GM23338 (cell line): ENCODE results near the gene MYH6. TPM values are rescaled to one million over a fixed set of nuclear protein-coding genes. Genes with fewer than 3 reads are reported as not detected.

Experiments
- ATAC-seq: fragments of 200-7000 bp; cut with Tn5 transposase; 3 replicates; pipeline ENCODE4 v1.9.1; 2020
- DNase-seq: peaks from one replicate; pipeline ENCODE4 v3.0.0-alpha.2; 2015; ENCODE audit warnings: low spot score
- H2AFZ ChIP-seq: fragments of 200-600 bp; sonication (generic); 2 replicates; pipeline ENCODE4 v1.8.0; 2016; ENCODE audit warnings: antibody characterized with exemption, mild to moderate bottlenecking, moderate library complexity
- H3F3A ChIP-seq: fragments of 200-600 bp; sonication (generic); replicated peaks from 2 replicates; pipeline ENCODE4 v1.8.0; 2017; ENCODE audit warnings: antibody characterized with exemption, mixed run types, low read depth
- H3K27ac ChIP-seq: fragments of 200-600 bp; sonication (generic); 2 replicates; pipeline ENCODE4 v1.6.1; 2016; ENCODE audit warnings: low read depth
- H3K27me3 ChIP-seq: fragments of 200-600 bp; sonication (generic); 2 replicates; pipeline ENCODE4 v1.8.0; 2016; ENCODE audit warnings: mild to moderate bottlenecking, mixed run types, moderate library complexity; ENCODE audit not compliant: insufficient read depth
- H3K36me3 ChIP-seq: fragments of 200-600 bp; sonication (generic); 2 replicates; pipeline ENCODE4 v1.8.0; 2016; ENCODE audit warnings: mild to moderate bottlenecking; ENCODE audit not compliant: insufficient read depth
- H3K4me1 ChIP-seq: fragments of 200-600 bp; sonication (generic); 2 replicates; pipeline ENCODE4 v1.8.0; 2016; ENCODE audit warnings: mild to moderate bottlenecking, moderate library complexity; ENCODE audit not compliant: insufficient read depth
- H3K4me2 ChIP-seq: fragments of 200-600 bp; sonication (generic); 2 replicates; pipeline ENCODE4 v1.7.1; 2017; ENCODE audit warnings: mixed run types
- H3K4me3 ChIP-seq: fragments of 200-600 bp; sonication (generic); 2 replicates; pipeline ENCODE4 v1.6.1; 2016; ENCODE audit warnings: mixed run types
- H3K79me2 ChIP-seq: fragments of 200-600 bp; sonication (generic); replicated peaks from 2 replicates; pipeline ENCODE4 v1.8.0; 2017; ENCODE audit warnings: mild to moderate bottlenecking; ENCODE audit not compliant: insufficient read depth
- H3K9me2 ChIP-seq: fragments of 200-600 bp; sonication (generic); 2 replicates; pipeline ENCODE4 v1.8.0; 2017; ENCODE audit not compliant: insufficient read depth
- H4K20me1 ChIP-seq: fragments of 200-600 bp; sonication (generic); replicated peaks from 2 replicates; pipeline ENCODE4 v1.8.0; 2017; ENCODE audit warnings: mild to moderate bottlenecking; ENCODE audit not compliant: insufficient read depth
- H3K27ac Mint-ChIP-seq: 2 replicates; pipeline ENCODE4 v1.8.0; 2020; ENCODE audit warnings: inconsistent platforms, mild to moderate bottlenecking, moderate library complexity, mixed read lengths
- H3K27me3 Mint-ChIP-seq: 3 replicates; pipeline ENCODE4 v1.8.0; 2022; ENCODE audit warnings: low read depth, mild to moderate bottlenecking, moderate library complexity, mixed read lengths, inconsistent platforms; ENCODE audit not compliant: insufficient read depth, poor library complexity
- H3K36me3 Mint-ChIP-seq: 3 replicates; pipeline ENCODE4 v1.8.0; 2021; ENCODE audit warnings: low read depth, mild to moderate bottlenecking, inconsistent platforms, moderate library complexity, mixed read lengths
- H3K4me1 Mint-ChIP-seq: 3 replicates; pipeline ENCODE4 v1.8.0; 2020; ENCODE audit warnings: mild to moderate bottlenecking, inconsistent platforms, mixed read lengths
- H3K4me3 Mint-ChIP-seq: 3 replicates; pipeline ENCODE4 v1.8.0; 2021; ENCODE audit warnings: moderate library complexity, mild to moderate bottlenecking, inconsistent platforms, mixed read lengths
- H3K9me3 Mint-ChIP-seq: 3 replicates; pipeline ENCODE4 v1.8.0; 2020; ENCODE audit warnings: moderate library complexity, mild to moderate bottlenecking, inconsistent platforms, mixed read lengths
- CREB1 ChIP-seq: fragments of 250-450 bp; sonication (Bioruptor Pico); IDR thresholded peaks from 2 replicates; pipeline ENCODE4 v1.5.0; 2020; ENCODE audit warnings: low read depth, mild to moderate bottlenecking, moderate library complexity
- EZH2 ChIP-seq: fragments of 200-600 bp; sonication (generic); IDR thresholded peaks from one replicate; pipeline ENCODE4 v1.8.0; 2017; ENCODE audit warnings: antibody characterized with exemption, mild to moderate bottlenecking, low read depth; ENCODE audit not compliant: unreplicated experiment
- EZH2phosphoT487 ChIP-seq: fragments of 200-600 bp; sonication (generic); IDR thresholded peaks from one replicate; pipeline ENCODE4 v1.8.1; 2018; ENCODE audit warnings: antibody characterized with exemption; ENCODE audit not compliant: unreplicated experiment
- JUNB ChIP-seq: IDR thresholded peaks from one replicate; pipeline ENCODE4 v1.6.1; 2016; ENCODE audit warnings: antibody characterized with exemption; ENCODE audit not compliant: unreplicated experiment
- NANOG ChIP-seq: IDR thresholded peaks from 2 replicates; pipeline ENCODE4 v1.6.1; 2016; ENCODE audit warnings: antibody characterized with exemption, borderline replicate concordance
- POLR2AphosphoS5 ChIP-seq: IDR thresholded peaks from 2 replicates; pipeline ENCODE4 v1.6.1; 2016; ENCODE audit warnings: antibody characterized with exemption, low read depth
- ZNF114 ChIP-seq: fragments of 250-450 bp; sonication (Bioruptor Pico); IDR thresholded peaks from 2 replicates; pipeline ENCODE4 v1.5.0; 2020; ENCODE audit warnings: mild to moderate bottlenecking, moderate library complexity
- ZNF331 ChIP-seq: fragments of 250-450 bp; sonication (Bioruptor Pico); IDR thresholded peaks from 2 replicates; pipeline ENCODE4 v1.5.0; 2020; ENCODE audit warnings: low read depth, mild to moderate bottlenecking, moderate library complexity
- polyA plus RNA-seq: library from polyadenylated mRNA; unstranded; fragments of >200 nt; fragmentation: Nextera tagmentation; extraction: Ambion mirVana; gene quantifications from 2 replicates; pipeline ENCODE4 v1.2.1, GENCODE V29; 2016
- total RNA-seq: library from RNA; depleted of rRNA; stranded (reverse); fragments of >200 nt; shearing (Covaris generic); gene quantifications from 2 replicates; pipeline ENCODE4 v1.2.3, GENCODE V29; 2014
- TF ChIP-seq, protein P1 (sequence below): fragments of 250-450 bp; sonication (Bioruptor Pico); IDR thresholded peaks from 2 replicates; pipeline ENCODE4 v1.5.0; 2020; ENCODE audit warnings: mild to moderate bottlenecking, moderate library complexity
- TF ChIP-seq, protein P2 (sequence below): IDR thresholded peaks from one replicate; pipeline ENCODE4 v1.6.1; 2018; ENCODE audit warnings: antibody characterized with exemption; ENCODE audit not compliant: unreplicated experiment

Gene MYH6
- total and polyA plus RNA-seq, 2 experiments from 2014 or later, result 0.03 to 0.10 TPM

DNA sequence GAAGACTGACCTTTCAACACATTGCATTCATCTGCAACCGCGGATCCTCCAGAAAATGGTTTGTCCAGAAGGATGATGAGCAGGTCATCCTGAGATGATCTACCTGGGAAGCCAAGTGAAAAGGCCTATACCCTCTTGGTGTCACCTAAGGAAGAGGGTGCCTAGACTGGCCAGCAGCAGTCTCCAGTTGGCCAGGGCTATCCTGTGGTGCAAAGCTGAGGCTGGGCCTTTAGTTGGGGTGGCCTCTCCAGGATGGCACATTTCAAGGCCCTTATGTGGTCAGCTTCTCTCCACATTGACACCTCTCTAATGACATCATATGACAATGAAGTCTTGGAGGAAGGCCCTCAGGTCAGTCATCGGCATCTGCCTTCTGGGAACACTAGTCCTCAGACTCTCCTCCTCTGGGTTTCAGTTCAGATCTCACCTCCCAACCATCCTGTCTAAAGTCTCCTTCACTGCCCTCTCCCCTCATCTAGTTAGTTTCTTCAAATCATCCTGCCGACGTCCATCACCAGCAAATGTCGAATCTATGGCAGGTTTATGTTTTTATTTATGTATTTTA lies 52.1 kb downstream of the MYH6 start:
- no peak overlapping the region for H3K27ac ChIP-seq
- Mint-ChIP-seq H3K9me3 (no peaks in the 10 kb centered on the region; the same call in 1 of the 3 replicates), H3K36me3 (peaks cover 27% of the 10 kb centered on the region), H3K27ac (no peak overlapping the region; the same call in 1 of the 2 replicates), H3K4me1 (peaks cover 16% of the 10 kb centered on the region), H3K27me3 (peaks cover 17% of the 10 kb centered on the region), H3K4me3 (no peak overlapping the region)
- no peaks in the 10 kb centered on the region for H3K36me3 ChIP-seq
- H3K4me2 ChIP-seq, result no peak overlapping the region
- TF ChIP-seq, protein P1, sequence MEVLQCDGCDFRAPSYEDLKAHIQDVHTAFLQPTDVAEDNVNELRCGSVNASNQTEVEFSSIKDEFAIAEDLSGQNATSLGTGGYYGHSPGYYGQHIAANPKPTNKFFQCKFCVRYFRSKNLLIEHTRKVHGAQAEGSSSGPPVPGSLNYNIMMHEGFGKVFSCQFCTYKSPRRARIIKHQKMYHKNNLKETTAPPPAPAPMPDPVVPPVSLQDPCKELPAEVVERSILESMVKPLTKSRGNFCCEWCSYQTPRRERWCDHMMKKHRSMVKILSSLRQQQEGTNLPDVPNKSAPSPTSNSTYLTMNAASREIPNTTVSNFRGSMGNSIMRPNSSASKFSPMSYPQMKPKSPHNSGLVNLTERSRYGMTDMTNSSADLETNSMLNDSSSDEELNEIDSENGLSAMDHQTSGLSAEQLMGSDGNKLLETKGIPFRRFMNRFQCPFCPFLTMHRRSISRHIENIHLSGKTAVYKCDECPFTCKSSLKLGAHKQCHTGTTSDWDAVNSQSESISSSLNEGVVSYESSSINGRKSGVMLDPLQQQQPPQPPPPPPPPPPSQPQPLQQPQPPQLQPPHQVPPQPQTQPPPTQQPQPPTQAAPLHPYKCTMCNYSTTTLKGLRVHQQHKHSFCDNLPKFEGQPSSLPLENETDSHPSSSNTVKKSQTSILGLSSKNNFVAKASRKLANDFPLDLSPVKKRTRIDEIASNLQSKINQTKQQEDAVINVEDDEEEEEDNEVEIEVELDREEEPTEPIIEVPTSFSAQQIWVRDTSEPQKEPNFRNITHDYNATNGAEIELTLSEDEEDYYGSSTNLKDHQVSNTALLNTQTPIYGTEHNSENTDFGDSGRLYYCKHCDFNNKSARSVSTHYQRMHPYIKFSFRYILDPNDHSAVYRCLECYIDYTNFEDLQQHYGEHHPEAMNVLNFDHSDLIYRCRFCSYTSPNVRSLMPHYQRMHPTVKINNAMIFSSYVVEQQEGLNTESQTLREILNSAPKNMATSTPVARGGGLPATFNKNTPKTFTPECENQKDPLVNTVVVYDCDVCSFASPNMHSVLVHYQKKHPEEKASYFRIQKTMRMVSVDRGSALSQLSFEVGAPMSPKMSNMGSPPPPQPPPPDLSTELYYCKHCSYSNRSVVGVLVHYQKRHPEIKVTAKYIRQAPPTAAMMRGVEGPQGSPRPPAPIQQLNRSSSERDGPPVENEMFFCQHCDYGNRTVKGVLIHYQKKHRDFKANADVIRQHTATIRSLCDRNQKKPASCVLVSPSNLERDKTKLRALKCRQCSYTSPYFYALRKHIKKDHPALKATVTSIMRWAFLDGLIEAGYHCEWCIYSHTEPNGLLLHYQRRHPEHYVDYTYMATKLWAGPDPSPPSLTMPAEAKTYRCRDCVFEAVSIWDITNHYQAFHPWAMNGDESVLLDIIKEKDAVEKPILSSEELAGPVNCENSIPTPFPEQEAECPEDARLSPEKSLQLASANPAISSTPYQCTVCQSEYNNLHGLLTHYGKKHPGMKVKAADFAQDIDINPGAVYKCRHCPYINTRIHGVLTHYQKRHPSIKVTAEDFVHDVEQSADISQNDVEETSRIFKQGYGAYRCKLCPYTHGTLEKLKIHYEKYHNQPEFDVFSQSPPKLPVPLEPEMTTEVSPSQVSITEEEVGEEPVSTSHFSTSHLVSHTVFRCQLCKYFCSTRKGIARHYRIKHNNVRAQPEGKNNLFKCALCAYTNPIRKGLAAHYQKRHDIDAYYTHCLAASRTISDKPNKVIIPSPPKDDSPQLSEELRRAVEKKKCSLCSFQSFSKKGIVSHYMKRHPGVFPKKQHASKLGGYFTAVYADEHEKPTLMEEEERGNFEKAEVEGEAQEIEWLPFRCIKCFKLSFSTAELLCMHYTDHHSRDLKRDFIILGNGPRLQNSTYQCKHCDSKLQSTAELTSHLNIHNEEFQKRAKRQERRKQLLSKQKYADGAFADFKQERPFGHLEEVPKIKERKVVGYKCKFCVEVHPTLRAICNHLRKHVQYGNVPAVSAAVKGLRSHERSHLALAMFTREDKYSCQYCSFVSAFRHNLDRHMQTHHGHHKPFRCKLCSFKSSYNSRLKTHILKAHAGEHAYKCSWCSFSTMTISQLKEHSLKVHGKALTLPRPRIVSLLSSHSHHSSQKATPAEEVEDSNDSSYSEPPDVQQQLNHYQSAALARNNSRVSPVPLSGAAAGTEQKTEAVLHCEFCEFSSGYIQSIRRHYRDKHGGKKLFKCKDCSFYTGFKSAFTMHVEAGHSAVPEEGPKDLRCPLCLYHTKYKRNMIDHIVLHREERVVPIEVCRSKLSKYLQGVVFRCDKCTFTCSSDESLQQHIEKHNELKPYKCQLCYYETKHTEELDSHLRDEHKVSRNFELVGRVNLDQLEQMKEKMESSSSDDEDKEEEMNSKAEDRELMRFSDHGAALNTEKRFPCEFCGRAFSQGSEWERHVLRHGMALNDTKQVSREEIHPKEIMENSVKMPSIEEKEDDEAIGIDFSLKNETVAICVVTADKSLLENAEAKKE, result no peak
- no peak for TF ChIP-seq JUNB
- no peak for TF ChIP-seq ZNF114 (CRISPR knock-in tag)
- TF ChIP-seq CREB1 (CRISPR knock-in tag), result no peak
- no peak overlapping the region for H3K4me3 ChIP-seq
- H3K27me3 ChIP-seq, result peaks cover 30% of the 10 kb centered on the region
- H2AFZ ChIP-seq, result no peak overlapping the region
- H3K9me2 ChIP-seq, result no peaks in the 10 kb centered on the region
- no peaks in the 10 kb centered on the region; the same call in 1 of the 2 replicates for H4K20me1 ChIP-seq
- no peaks in the 10 kb centered on the region for H3F3A ChIP-seq
- H3K4me1 ChIP-seq, result peaks cover 5% of the 10 kb centered on the region; the same call in 1 of the 2 replicates
- H3K79me2 ChIP-seq, result no peaks in the 10 kb centered on the region
- no peak for DNase-seq
- no peak for ATAC-seq

DNA sequence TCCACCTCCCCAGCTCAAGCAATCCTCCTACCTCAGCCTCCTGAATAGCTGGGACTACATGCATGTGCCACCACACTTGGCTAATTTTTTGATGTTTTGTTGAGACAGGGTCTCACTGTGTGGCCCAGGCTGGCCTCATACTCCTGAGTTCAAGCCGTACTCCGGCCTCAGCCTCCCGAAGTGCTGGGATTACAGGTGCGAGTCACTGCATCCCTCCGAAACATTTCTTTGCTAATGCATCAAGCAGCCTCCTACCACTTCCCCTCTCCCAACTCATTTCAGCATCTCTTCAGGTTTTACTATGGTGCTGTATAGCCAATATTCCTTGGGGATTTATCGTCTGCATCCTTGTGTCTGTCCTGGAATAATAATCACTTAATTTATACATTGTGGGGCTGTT lies 53.1 kb downstream of the MYH6 start:
- Mint-ChIP-seq H3K4me3 (no peak overlapping the region), H3K36me3 (peaks cover 24% of the 10 kb centered on the region), H3K27ac (no peak overlapping the region), H3K4me1 (peaks cover 12% of the 10 kb centered on the region), H3K27me3 (peaks cover 16% of the 10 kb centered on the region), H3K9me3 (no peaks in the 10 kb centered on the region; the same call in 1 of the 3 replicates)
- no peaks in the 10 kb centered on the region for H3K79me2 ChIP-seq
- ATAC-seq (no peak), DNase-seq (no peak)
- peaks cover 5% of the 10 kb centered on the region; the same call in 1 of the 2 replicates for H3K4me1 ChIP-seq
- peaks cover 37% of the 10 kb centered on the region for H3K27me3 ChIP-seq
- H3K36me3 ChIP-seq, result no peaks in the 10 kb centered on the region
- H4K20me1 ChIP-seq, result peaks cover 5% of the 10 kb centered on the region; the same call in 1 of the 2 replicates
- H3F3A ChIP-seq, result no peaks in the 10 kb centered on the region
- H3K4me3 ChIP-seq, result no peak overlapping the region
- H3K4me2 ChIP-seq, result no peak overlapping the region
- H3K9me2 ChIP-seq, result no peaks in the 10 kb centered on the region
- H3K27ac ChIP-seq, result no peak overlapping the region
- H2AFZ ChIP-seq, result no peak overlapping the region
- TF ChIP-seq ZNF114 (CRISPR knock-in tag), result no peak
- TF ChIP-seq EZH2, result no peak
- TF ChIP-seq CREB1 (CRISPR knock-in tag), result no peak
- no peak for TF ChIP-seq POLR2AphosphoS5
- TF ChIP-seq NANOG, result no peak
- TF ChIP-seq, protein P2, sequence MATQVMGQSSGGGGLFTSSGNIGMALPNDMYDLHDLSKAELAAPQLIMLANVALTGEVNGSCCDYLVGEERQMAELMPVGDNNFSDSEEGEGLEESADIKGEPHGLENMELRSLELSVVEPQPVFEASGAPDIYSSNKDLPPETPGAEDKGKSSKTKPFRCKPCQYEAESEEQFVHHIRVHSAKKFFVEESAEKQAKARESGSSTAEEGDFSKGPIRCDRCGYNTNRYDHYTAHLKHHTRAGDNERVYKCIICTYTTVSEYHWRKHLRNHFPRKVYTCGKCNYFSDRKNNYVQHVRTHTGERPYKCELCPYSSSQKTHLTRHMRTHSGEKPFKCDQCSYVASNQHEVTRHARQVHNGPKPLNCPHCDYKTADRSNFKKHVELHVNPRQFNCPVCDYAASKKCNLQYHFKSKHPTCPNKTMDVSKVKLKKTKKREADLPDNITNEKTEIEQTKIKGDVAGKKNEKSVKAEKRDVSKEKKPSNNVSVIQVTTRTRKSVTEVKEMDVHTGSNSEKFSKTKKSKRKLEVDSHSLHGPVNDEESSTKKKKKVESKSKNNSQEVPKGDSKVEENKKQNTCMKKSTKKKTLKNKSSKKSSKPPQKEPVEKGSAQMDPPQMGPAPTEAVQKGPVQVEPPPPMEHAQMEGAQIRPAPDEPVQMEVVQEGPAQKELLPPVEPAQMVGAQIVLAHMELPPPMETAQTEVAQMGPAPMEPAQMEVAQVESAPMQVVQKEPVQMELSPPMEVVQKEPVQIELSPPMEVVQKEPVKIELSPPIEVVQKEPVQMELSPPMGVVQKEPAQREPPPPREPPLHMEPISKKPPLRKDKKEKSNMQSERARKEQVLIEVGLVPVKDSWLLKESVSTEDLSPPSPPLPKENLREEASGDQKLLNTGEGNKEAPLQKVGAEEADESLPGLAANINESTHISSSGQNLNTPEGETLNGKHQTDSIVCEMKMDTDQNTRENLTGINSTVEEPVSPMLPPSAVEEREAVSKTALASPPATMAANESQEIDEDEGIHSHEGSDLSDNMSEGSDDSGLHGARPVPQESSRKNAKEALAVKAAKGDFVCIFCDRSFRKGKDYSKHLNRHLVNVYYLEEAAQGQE, result no peak
- TF ChIP-seq ZNF331, result no peak
- TF ChIP-seq EZH2phosphoT487, result no peak
